Measurements from ENCODE around the gene GAPDHS.

DNA sequence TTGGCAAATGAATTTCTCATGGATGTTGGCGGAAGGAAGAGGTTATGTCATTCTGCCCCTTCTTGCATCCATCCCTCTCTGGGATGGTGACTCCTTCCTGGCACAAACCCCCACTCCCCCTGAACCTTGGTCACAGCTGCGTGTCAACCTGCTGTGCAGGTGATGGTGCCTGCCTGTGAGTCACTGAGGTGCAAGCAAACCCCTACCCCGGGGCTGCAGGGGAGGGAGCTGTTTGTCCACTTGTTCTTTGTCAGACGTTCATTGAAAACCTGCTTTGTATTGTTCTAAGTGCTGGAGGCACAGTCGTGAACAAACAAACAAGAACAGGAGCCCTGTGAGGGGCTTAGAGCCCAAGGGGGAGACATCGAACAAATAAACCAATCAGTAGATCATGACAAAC is 2.0 kb upstream of the GAPDHS start:
- TF ChIP-seq, protein P1, sequence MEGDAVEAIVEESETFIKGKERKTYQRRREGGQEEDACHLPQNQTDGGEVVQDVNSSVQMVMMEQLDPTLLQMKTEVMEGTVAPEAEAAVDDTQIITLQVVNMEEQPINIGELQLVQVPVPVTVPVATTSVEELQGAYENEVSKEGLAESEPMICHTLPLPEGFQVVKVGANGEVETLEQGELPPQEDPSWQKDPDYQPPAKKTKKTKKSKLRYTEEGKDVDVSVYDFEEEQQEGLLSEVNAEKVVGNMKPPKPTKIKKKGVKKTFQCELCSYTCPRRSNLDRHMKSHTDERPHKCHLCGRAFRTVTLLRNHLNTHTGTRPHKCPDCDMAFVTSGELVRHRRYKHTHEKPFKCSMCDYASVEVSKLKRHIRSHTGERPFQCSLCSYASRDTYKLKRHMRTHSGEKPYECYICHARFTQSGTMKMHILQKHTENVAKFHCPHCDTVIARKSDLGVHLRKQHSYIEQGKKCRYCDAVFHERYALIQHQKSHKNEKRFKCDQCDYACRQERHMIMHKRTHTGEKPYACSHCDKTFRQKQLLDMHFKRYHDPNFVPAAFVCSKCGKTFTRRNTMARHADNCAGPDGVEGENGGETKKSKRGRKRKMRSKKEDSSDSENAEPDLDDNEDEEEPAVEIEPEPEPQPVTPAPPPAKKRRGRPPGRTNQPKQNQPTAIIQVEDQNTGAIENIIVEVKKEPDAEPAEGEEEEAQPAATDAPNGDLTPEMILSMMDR (IDR thresholded peaks at IDR 0.05; ENCODE audit: low read depth, low read length, missing input control), result no peak
- no peak for TF ChIP-seq YY1 (IDR thresholded peaks at IDR 0.05)
- no peak for TF ChIP-seq TAF1 (conservative IDR thresholded peaks at IDR 0.05)
- no peak for TF ChIP-seq EGR1 (IDR thresholded peaks at IDR 0.05; ENCODE audit: low read depth in 2 of 2)
- TF ChIP-seq, protein P2, sequence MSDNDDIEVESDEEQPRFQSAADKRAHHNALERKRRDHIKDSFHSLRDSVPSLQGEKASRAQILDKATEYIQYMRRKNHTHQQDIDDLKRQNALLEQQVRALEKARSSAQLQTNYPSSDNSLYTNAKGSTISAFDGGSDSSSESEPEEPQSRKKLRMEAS (IDR thresholded peaks at IDR 0.05), result no peak
- TF ChIP-seq SP1 (IDR thresholded peaks at IDR 0.05), result no peak
- TF ChIP-seq, protein P3, sequence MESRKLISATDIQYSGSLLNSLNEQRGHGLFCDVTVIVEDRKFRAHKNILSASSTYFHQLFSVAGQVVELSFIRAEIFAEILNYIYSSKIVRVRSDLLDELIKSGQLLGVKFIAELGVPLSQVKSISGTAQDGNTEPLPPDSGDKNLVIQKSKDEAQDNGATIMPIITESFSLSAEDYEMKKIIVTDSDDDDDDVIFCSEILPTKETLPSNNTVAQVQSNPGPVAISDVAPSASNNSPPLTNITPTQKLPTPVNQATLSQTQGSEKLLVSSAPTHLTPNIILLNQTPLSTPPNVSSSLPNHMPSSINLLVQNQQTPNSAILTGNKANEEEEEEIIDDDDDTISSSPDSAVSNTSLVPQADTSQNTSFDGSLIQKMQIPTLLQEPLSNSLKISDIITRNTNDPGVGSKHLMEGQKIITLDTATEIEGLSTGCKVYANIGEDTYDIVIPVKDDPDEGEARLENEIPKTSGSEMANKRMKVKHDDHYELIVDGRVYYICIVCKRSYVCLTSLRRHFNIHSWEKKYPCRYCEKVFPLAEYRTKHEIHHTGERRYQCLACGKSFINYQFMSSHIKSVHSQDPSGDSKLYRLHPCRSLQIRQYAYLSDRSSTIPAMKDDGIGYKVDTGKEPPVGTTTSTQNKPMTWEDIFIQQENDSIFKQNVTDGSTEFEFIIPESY (IDR thresholded peaks at IDR 0.05), result no peak

All from liver (tissue), 3 donors.